GM12872 (cell line): ENCODE measurements around the gene MRPL37.

Source experiments
- TF ChIP-seq, protein P1 (sequence below): IDR thresholded peaks from 3 replicates; pipeline ENCODE4 v1.5.1; 2011; ENCODE audit warnings: low read depth, mild to moderate bottlenecking, low read length, moderate library complexity; ENCODE audit not compliant: insufficient read depth

MRPL37 gene

DNA sequence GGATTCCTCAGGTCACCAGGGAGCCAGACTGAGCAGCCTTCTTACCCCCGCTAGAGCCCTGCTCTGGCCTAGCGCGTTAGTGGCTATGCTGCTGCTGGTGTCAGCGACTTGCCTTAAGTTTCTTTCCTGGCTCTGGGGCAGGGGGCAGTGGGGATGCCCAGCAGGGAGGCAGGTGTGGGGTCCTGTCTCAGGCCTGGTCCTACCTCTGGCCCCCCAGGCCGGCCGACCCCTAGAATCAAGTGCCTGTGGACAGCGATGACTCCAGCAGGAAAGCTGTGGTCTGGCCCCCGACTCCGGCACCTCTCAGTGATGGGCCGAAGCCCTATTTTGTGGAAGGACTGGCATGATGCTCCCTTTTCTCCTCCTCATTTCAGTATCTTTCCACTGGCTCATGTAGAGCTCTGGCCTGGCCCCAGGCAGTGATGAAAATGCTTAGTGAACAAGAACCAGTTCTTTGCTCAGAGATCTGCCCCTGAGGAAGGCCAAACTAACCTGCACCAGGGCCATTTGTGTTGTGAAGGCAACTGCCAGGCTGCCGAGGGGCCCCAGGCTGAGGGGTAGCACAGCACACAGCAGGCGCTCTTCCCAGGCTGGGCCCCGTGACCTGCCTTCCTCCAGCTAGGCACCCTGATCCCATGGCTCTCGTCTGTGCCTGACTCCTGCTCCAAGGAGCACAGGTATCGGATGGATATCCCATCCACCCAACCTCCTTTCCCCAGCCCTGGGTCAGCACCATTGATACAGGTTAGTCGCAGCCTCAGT lies 23.7 kb downstream of the MRPL37 start:
- TF ChIP-seq, protein P1, sequence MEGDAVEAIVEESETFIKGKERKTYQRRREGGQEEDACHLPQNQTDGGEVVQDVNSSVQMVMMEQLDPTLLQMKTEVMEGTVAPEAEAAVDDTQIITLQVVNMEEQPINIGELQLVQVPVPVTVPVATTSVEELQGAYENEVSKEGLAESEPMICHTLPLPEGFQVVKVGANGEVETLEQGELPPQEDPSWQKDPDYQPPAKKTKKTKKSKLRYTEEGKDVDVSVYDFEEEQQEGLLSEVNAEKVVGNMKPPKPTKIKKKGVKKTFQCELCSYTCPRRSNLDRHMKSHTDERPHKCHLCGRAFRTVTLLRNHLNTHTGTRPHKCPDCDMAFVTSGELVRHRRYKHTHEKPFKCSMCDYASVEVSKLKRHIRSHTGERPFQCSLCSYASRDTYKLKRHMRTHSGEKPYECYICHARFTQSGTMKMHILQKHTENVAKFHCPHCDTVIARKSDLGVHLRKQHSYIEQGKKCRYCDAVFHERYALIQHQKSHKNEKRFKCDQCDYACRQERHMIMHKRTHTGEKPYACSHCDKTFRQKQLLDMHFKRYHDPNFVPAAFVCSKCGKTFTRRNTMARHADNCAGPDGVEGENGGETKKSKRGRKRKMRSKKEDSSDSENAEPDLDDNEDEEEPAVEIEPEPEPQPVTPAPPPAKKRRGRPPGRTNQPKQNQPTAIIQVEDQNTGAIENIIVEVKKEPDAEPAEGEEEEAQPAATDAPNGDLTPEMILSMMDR = no peak

DNA sequence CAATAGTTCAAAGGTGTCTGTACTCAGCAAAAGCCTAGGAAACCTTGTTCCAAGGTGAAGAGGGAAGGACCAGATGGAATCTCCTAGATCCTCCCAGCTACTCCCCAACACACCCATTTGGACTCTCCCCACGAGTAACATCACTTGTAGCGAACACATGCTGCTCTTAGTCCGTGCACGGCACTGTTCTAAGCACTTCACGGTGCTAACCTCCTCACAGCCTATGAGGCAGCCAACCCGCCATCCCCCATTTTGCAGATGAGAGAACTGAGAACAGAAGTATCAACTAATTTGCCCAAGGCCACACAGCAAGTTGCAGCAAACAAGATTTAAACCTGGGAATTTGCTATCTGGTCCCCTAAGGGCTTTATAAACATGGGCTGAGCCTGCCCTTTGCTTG lies 24.3 kb downstream of the MRPL37 start:
- TF ChIP-seq, protein P1 = no peak

DNA sequence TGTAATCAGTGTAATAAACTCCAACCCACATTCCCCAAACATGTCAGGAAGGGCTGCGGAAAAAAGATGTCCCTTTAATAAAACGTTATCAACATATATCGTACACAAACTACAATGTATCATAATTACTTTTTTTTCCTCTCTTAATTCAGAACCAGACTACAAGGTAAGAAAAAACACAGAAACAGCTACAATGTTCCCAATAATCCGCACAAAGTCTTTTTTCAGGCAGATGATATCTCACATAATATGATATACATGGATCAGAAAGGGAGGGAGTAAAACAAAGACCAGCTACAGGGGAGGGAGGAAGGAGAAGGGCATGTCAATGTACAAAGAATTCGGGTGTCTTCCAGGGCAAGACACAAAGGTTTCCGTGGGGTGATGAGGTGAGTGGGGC lies 25.4 kb downstream of the MRPL37 start:
- TF ChIP-seq, protein P1 = no peak

DNA sequence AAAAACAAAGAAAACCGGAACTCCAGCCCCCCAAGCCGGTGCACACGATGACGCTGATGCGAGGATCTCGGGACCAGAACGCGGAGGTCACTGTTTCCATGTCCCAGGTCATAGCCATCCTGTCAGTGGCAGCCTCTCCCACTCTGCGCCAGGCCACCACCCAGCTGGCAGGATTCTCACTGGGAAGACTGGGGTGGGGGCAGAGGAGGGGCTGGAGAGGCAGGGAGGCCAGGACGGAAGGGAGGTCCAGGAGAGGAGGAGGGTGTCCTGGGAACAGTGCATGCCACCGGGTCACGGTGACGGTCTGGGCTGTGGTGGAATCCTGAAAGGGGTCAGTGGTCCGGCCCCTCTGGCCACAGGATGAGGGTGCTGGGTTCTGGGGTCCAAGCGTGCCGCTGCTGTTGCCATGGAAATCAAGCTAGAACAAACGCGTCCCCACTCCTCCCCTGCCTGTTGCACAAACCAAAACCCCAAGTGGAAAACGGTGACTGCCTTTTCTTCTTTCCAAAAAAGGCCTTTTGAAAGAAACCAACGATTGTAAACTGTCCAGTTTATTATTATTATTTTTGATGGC lies 26.1 kb downstream of the MRPL37 start:
- TF ChIP-seq, protein P1 = no peak

DNA sequence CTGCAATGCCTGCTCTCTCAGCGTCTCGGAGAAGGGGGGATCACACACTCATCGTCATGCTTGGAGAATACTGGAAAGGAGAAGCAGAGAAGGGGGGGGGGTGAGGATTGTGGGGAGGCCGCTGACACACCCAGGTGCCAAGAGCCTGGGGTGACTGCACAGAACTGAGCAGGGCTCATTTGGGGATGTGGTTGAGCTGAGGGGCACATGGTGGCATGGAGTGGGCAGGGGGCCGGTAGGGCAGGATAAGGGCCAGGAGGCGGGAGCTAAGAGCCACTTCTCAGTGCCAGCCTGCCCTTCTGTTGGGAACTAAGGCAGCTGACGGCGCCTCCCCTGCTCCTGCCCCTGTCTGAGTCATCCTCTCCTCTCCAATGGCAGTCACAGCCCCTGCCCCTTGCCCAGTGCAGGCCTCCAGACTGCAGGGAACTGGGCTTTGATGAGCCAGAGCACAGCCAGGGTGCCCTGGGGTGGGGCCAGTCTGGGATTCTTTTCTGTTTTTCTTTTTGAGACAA lies 27.2 kb downstream of the MRPL37 start:
- TF ChIP-seq, protein P1 = no peak

DNA sequence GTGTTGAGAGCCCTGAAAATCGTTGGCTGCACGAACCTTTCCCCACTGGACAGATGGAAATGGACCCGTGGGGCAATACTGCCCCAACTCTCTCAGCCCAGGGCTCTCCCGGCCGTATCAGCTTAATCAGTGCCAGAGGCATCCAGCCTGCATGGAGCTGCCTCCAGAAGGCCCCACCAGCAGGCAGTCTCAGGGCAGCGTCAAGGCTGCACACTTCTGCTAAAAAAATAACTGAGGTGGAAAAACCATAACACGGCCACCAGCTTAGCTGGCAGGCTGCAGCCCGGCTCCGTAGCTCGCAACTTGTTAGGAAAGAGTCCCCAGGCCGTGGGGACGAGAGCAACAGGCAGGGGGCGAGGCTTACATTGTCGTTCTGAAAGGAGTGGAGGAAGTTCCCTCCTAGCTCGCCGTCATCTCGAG lies 27.9 kb downstream of the MRPL37 start:
- TF ChIP-seq, protein P1 = no peak

DNA sequence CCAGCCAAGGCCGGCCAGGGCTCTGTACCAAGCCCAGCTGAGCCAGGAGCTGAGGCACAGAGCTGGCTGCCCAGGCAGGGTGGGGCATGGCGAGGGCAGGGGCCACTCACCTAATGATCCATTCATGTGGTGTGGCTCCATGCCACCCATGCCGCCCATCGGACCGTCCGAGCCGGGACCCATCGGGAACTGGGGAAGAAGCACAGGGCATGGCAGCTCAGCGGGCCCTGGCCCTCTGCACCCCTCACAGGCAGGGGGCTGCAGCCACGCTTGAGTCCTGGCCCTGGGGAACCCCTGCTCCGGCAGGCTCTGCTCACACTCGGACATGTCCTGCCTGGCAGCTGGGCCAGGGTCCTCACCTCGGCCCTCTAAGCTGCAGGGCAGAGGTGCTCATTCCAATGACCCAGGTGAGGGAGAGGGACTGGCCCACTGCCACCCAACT lies 28.7 kb downstream of the MRPL37 start:
- TF ChIP-seq, protein P1 = no peak
